ENCODE data around the gene DGKG. TPM values are rescaled to one million over a fixed set of nuclear protein-coding genes. Genes with fewer than 3 reads are reported as not detected.

Gene DGKG
- total and polyA plus RNA-seq, 2 of the 8 experiments (the other 6 are each of a cell fraction or from before 2014, with no cell fraction given) = 0.30 to 0.48 TPM

DNA sequence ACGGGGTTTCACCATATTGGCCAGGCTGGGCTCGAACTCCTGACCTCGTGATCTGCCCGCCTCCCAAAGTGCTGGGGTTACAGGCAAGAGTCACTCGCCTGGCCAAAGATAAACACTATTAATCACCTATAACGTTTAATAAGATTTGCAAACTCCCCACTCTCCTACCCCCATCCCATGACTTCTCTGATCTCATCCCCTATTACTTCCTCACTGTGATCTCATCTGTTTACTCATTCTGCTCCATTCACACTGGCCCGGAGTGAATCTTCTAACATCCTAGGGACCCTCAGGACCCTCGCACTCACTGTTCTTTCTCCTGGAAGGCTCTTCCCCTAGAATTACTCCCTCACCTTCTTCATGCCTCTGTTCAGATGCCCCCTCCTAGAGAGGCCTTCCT, 78.9 kb downstream of the DGKG start:
- no peak overlapping the region for H3K23ac ChIP-seq (ENCODE audit: insufficient read length)
- no peak overlapping the region for H3K9ac ChIP-seq (replicated peaks in 1 of 4; ENCODE audit: extremely low read depth in 1 of 4, low read depth in 3 of 4, low read length in 3 of 4)
- no peak overlapping the region for H3K27ac ChIP-seq (ENCODE audit: low read depth, low read length)
- no peak overlapping the region for H2BK120ac ChIP-seq (replicated peaks; ENCODE audit: low read depth, low read length)
- no peaks in the 10 kb centered on the region for H3K23me2 ChIP-seq (ENCODE audit: low read depth, low read length)
- H3K18ac ChIP-seq (ENCODE audit: extremely low read depth, low read length) = no peak overlapping the region
- H2BK12ac ChIP-seq (ENCODE audit: low read depth, low read length) = no peak overlapping the region
- H3K4me2 ChIP-seq (ENCODE audit: insufficient read depth in 1 of 2, low read depth in 2 of 2, low read length in 2 of 2) = no peak overlapping the region
- H4K8ac ChIP-seq (ENCODE audit: extremely low read depth, insufficient read depth, low read length) = no peak overlapping the region
- FAIRE-seq (no peak), DNase-seq (ENCODE audit: low read depth in 1 of 2, low spot score in 2 of 2) (no peak)
- no peak overlapping the region for H3K56ac ChIP-seq (replicated peaks; ENCODE audit: insufficient read length, low read depth, low read length)
- H3K4me3 ChIP-seq (ENCODE audit: extremely low read depth in 1 of 4, insufficient read depth in 2 of 4, low read depth in 3 of 4, low read length in 4 of 4) = no peak overlapping the region
- ChIA-PET POLR2A (ENCODE audit: partially characterized antibody) (no interaction called here), CTCF (ENCODE audit: partially characterized antibody) (interaction anchor here (1.0 kb wide), 1 partner anchor 14 kb away, joined by 3 read pairs; no protein-coding TSS in a partner anchor)
- no peak overlapping the region for H3K14ac ChIP-seq (ENCODE audit: insufficient read length)
- H4K20me1 ChIP-seq (replicated peaks in 1 of 2; ENCODE audit: control insufficient read depth in 1 of 2, insufficient read depth in 2 of 2, low read length in 2 of 2) = no peaks in the 10 kb centered on the region
- H2BK5ac ChIP-seq (ENCODE audit: low read depth, low read length) = no peak overlapping the region
- H2BK20ac ChIP-seq (ENCODE audit: low read length) = no peak overlapping the region
- H4K5ac ChIP-seq (ENCODE audit: insufficient read length, low read depth, low read length) = no peak overlapping the region
- H3K79me1 ChIP-seq (ENCODE audit: low read depth, low read length) = no peaks in the 10 kb centered on the region
- H3K9me3 ChIP-seq (ENCODE audit: insufficient read depth in 2 of 2, low read depth in 1 of 2, low read length in 1 of 2) = no peaks in the 10 kb centered on the region
- no peaks in the 10 kb centered on the region for H3K27me3 ChIP-seq (replicated peaks in 1 of 4; ENCODE audit: control insufficient read depth in 3 of 4, extremely low read depth in 1 of 4, insufficient read depth in 3 of 4, low read length in 3 of 4)
- no peak for TF ChIP-seq EP300 (IDR thresholded peaks at IDR 0.05; ENCODE audit: borderline replicate concordance in 1 of 2, low read depth in 2 of 2, low read length in 2 of 2)
- H4K91ac ChIP-seq (replicated peaks; ENCODE audit: insufficient read length, low read length) = no peak overlapping the region
- H3K79me2 ChIP-seq (ENCODE audit: control insufficient read depth in 1 of 2, insufficient read depth in 2 of 2, low read length in 2 of 2) = no peaks in the 10 kb centered on the region
- no peaks in the 10 kb centered on the region for H3K4me1 ChIP-seq (replicated peaks in 1 of 4; ENCODE audit: control insufficient read depth in 3 of 4, insufficient read depth in 4 of 4, low read length in 3 of 4)
- H3K4ac ChIP-seq (replicated peaks; ENCODE audit: insufficient read length, low read depth, low read length) = no peak overlapping the region
- H2AFZ ChIP-seq (ENCODE audit: low read length) = no peak overlapping the region
- 88% methylated on average over 8 of the region's 8 CpGs; no CpG with 5 or more reads in 1 of the 2 experiments for WGBS, 2 experiments (ENCODE audit: extremely low coverage in 1 of 2, insufficient coverage in 1 of 2, insufficient read length in 1 of 2, insufficient replicate concordance in 2 of 2, low coverage in 1 of 2, low lambda C conversion rate in 2 of 2, missing lambda C conversion rate in 1 of 2)
- no peak overlapping the region for H2AK5ac ChIP-seq (ENCODE audit: low read depth, low read length)
- H3K36me3 ChIP-seq (ENCODE audit: control insufficient read depth in 2 of 4, insufficient read depth in 4 of 4, low read length in 3 of 4) = no peaks in the 10 kb centered on the region
- H2BK15ac ChIP-seq (ENCODE audit: low read length) = no peak overlapping the region
